PFSK-1 (cell line): ENCODE results near the gene DGKG.

ENCODE experiments used
- POLR2AphosphoS5 ChIP-seq: IDR thresholded peaks from 2 replicates; pipeline ENCODE4 v1.6.1; 2012; ENCODE audit warnings: low read depth, mild to moderate bottlenecking, control low read depth, low read length, moderate library complexity
- TAF1 ChIP-seq: IDR thresholded peaks from 2 replicates; pipeline ENCODE4 v1.6.1; 2012; ENCODE audit warnings: low read length, control low read depth, borderline replicate concordance; ENCODE audit not compliant: insufficient read depth

GRCh38 chr3:186330772-186331460 is 31.1 kb downstream of the DGKG start:
- TF ChIP-seq POLR2AphosphoS5 (no peak), TAF1 (no peak)
